IPS-NIHi11 (cell line): ENCODE data around the gene SEMA3B.

Source experiments
- DNase-seq: peaks from one replicate; pipeline ENCODE4 v3.0.0; 2012; ENCODE audit warnings: mixed read lengths, low spot score

SEMA3B gene

GRCh38 chr3:50317300-50317699, 48.4 kb downstream of the SEMA3B start:
- peak; percentile 17 for DNase-seq

DNA sequence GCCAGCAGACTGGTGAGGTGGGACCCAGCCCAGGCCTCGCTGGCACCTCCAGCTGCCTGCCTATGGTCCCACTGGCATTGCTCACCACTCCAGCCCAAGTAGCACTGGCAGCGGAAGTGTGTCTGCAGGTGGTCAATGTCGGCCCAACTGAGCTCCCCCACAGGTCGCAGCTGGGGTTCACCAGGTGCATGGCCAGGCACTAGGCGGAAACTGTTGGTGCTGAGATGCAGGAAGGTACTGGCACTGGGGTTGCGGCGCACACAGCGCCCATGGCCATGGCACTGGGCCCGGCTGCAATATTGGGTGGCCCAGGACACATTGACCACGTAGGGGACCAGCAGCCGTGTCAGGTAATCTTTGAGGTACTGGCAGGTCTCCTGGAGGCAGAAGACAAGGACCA, 49.2 kb downstream of the SEMA3B start:
- DNase-seq = no peak

DNA sequence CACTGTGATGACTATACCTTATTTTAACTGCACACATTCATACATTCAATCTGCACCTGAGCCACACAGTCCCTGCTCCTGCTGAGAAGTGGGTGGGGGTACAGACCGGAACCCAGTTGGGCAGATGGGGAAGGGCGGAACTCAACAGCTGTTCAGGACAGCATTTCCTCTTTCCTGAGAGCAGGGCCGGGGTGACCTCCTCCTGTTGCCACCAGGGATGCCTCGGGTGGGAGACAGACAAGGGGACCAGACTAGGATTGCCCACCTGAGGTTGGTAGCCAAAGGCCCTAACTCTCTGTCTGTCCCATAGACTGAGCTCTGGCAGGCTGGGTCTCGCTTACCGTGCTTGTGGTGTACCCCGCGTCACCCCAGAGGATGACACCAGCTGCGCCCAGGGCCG, 49.7 kb downstream of the SEMA3B start:
- DNase-seq = no peak

DNA sequence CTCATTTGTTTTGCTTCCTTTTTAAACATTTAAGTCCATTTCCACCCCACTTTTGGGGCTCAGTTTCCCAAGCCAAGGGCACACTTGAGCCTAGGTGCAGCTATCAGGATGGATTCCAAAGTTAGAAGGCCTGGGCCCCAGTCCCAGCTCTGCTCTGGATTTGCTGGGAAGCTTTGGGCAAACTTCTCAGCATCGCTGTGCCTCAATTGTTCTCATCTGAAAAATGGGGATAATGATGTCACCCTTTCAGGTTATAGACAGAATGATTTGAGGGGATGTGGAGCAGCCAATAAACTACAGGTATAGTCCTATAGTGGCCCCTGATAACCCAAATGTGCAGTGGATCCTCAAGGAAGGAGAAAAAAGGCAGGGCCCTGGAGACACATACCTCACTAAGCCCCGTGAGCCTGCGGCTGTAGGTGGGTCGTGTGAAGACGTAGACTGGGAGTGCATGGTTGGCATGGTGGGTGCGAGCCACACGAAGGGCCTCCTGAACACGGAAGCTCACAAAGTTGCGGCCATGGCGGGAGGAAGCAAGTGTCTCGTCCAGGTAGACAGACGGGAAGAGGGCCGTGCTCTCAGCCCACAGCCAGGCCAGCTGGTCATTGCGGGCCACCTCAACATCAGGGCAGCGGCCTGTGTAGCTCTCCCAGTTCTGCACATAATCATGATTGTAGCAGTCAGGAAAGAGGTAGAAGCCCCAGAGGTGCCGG, 50.4 kb downstream of the SEMA3B start:
- DNase-seq = no peak

GRCh38 chr3:50319894-50320625, 51.1 kb downstream of the SEMA3B start:
- DNase-seq = no peak

GRCh38 chr3:50320853-50321335, 51.9 kb downstream of the SEMA3B start:
- peak; percentile 92 for DNase-seq

- peak; percentile 87 for DNase-seq
Observed at GRCh38 chr3:50321336-50322114, 52.6 kb downstream of the SEMA3B start.

- no peak for DNase-seq
Observed at GRCh38 chr3:50322115-50322385, 53.1 kb downstream of the SEMA3B start.

- no peak for DNase-seq
Observed at GRCh38 chr3:50322386-50323091, 53.6 kb downstream of the SEMA3B start, which contains the start of gene HYAL2. HYAL2 (minus strand) TSS chr3:50322745; CDS start chr3:50320489, 2,256 bp downstream.

DNA sequence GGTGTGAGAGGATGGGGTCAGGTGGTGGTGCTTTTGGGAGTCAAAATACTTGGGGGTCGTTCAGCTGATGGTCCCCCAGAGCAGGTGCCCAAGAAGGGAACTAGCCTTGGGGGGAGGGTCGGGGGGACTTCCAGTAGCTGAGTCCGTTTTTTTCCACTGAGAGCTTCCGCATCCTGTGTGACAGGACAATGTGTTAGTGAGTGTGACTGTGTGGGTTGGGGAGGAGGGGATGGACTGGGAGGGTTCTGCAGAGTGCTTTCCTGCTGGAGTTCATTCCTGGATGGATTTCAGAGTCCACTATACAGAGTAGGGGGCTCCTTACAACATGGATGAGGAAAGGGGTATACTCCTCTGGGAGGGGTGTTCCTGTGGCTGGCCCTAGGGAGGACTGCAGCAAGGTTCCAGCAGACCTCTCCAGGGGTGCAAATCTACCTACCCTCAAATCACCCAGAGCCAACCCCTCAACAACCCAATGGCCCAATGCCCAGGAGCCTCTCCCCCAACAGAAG, 54.2 kb downstream of the SEMA3B start:
- no peak for DNase-seq

DNA sequence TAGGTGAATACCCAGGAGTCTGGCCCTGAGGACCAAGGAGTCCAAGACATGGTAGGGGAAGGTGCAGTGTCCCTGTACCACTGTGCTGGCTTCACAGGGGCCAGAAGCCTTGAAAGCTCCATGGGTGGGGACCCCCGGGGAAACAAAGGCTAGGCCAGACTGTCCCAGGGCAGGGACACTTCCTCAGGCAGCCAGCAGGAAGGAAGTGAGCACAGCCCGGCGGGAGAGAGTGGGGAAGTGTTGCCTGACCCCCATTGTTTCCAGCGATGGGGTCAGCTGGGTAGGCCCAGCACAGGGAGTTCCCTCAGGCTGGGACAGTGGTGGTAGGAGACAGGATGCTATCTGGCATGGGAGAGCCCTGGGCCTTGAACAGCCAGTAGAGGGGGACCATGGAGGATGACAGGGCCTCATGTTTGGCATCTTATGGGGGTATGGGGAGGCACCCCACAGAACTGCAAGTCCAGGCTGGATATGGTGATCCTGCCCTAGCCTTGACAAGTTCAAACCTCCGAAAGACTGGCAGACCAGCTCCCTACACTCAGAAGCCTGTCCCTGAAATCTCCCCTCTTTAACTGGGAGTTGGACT, 54.8 kb downstream of the SEMA3B start:
- no peak for DNase-seq

DNA sequence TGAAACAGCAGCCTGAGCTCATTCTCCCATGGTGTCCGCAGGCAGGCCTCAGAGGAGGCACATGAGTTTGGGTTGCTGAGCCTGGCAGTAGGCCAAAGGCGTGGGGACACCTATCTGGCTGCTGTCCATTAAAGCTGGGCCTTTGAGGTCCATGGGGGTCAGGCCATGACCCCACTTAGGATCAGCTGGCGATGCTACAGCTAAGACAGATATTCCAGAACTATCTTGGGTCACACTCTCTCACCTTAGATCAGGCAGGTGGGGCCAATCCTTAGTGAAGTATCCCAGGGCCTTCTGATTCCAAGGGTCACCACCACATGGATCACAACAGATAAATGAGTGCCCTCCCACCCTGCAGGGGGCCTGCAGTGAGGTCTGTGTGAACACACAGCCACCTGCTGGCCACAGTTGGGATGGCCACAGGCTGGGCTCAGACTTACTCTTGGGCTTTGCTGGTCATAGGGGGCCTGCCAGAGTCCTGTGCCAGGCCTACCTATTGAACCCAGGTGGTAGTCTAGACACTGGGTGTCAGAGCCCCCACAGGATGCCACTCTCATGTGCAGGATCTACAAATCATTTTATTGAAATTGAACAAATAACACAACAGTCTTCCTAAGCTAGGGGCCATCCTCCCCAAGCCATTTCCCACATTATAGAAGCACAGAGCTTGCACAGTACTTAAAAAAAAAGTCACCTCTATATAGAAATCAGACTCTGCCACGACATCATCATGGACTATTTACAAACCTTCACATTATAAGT, 55.6 kb downstream of the SEMA3B start:
- DNase-seq = peak; percentile 78

GRCh38 chr3:50325113-50325480, 56.1 kb downstream of the SEMA3B start:
- DNase-seq = no peak

GRCh38 chr3:50325497-50326181, 56.7 kb downstream of the SEMA3B start:
- DNase-seq = no peak

- DNase-seq = no peak
Observed at GRCh38 chr3:50326182-50326541, 57.2 kb downstream of the SEMA3B start.

GRCh38 chr3:50327129-50327528, 58.2 kb downstream of the SEMA3B start:
- no peak for DNase-seq
